Natural killer cell (primary cell): ENCODE results near the gene POU6F2. TPM values are rescaled to one million over a fixed set of nuclear protein-coding genes. Genes with fewer than 3 reads are reported as not detected.

Source experiments
- ATAC-seq, 3 donors: fragments of 150-1000 bp in 2 of 3; fragments of 200-7000 bp in 1 of 3; cut with Tn5 transposase; 1 replicate in 1 of 3; 2 replicates in 2 of 3; pipeline ENCODE4 v1.10.0; 2021; ENCODE audit warnings: mild to moderate bottlenecking in 2 of 3, moderate library complexity in 2 of 3
- DNase-seq, 2 donors: peaks; one replicate each; pipeline versions ENCODE4 v3.0.0 to v3.0.0-alpha.2; 2013 to 2021; ENCODE audit warnings: mixed read lengths in 1 of 2
- H3K27ac ChIP-seq: one replicate; pipeline ENCODE4 v1.5.1; 2013; ENCODE audit warnings: mild to moderate bottlenecking, low read length
- H3K27me3 ChIP-seq: one replicate; pipeline ENCODE4 v1.6.1; 2013; ENCODE audit warnings: low read length; ENCODE audit not compliant: control insufficient read depth, insufficient read depth
- H3K36me3 ChIP-seq: one replicate; pipeline ENCODE4 v1.6.1; 2013; ENCODE audit warnings: low read length; ENCODE audit not compliant: control insufficient read depth, insufficient read depth
- H3K4me1 ChIP-seq: one replicate; pipeline ENCODE4 v1.6.1; 2013; ENCODE audit warnings: low read length; ENCODE audit not compliant: control insufficient read depth, insufficient read depth
- H3K4me3 ChIP-seq: one replicate; pipeline ENCODE4 v1.5.1; 2013; ENCODE audit warnings: low read length
- H3K9me3 ChIP-seq: one replicate; pipeline ENCODE4 v1.6.1; 2013; ENCODE audit warnings: low read length; ENCODE audit not compliant: control insufficient read depth, insufficient read depth
- H3K27ac Mint-ChIP-seq, 2 donors: one replicate each; pipeline ENCODE4 v1.8.0; 2022; ENCODE audit warnings: mild to moderate bottlenecking in 2 of 2, mixed read lengths in 2 of 2, moderate library complexity in 1 of 2
- H3K27me3 Mint-ChIP-seq, 2 donors: one replicate each; pipeline ENCODE4 v1.8.0; 2022; ENCODE audit warnings: low read depth in 2 of 2, mixed read lengths in 2 of 2
- H3K36me3 Mint-ChIP-seq: one replicate; pipeline ENCODE4 v1.8.0; 2022; ENCODE audit warnings: mixed read lengths
- H3K4me1 Mint-ChIP-seq, 2 donors: one replicate each; pipeline ENCODE4 v1.8.0; 2022; ENCODE audit warnings: mixed read lengths in 2 of 2
- H3K4me3 Mint-ChIP-seq: one replicate; pipeline ENCODE4 v1.8.0; 2022; ENCODE audit warnings: mild to moderate bottlenecking, moderate library complexity, mixed read lengths
- H3K9me3 Mint-ChIP-seq, 2 donors: one replicate each; pipeline ENCODE4 v1.8.0; 2022; ENCODE audit warnings: mixed read lengths in 2 of 2
- CTCF ChIP-seq: fragments of 200-600 bp; IDR thresholded peaks from one replicate; pipeline ENCODE4 v1.8.0; 2022; ENCODE audit warnings: antibody characterized with exemption
- WGBS: methylation state at CpG from one replicate; pipeline ENCODE4 v1.1.7; 2013; ENCODE audit warnings: missing lambda C conversion rate; ENCODE audit not compliant: insufficient coverage; 5-methylcytosine and 5-hydroxymethylcytosine counted together
- intact Hi-C: fragments of 100-400 bp; cut with micrococcal nuclease; formaldehyde crosslinking; loops from one replicate; pipeline ENCODE4 v1.14.2; 2022
- total RNA-seq, 4 donors: library from RNA; stranded (reverse); fragments of 120-200 nt in 1 of 4; gene quantifications; one replicate each; pipeline versions ENCODE4 v1.2.3 to v1.2.4, GENCODE V29; 2013 to 2022

The POU6F2 gene
- total RNA-seq, 3 donors from 2014 or later (not counting 1 experiment from before 2014, with no cell fraction given): 0.28 to 0.29 TPM; not detected in 1

GRCh38 chr7:38964921-38965320 is 12.8 kb upstream of the POU6F2 start:
- DNase-seq (no peak), ATAC-seq (no peak)
- 100% methylated on average over 1 of the region's 1 CpG for WGBS
- Histone ChIP-seq H3K27me3 (no peaks in the 10 kb centered on the region), H3K9me3 (no peaks in the 10 kb centered on the region), H3K4me1 (no peaks in the 10 kb centered on the region), H3K4me3 (no peak overlapping the region), H3K27ac (no peak overlapping the region), H3K36me3 (no peaks in the 10 kb centered on the region)
- no peak overlapping the region for H3K27ac Mint-ChIP-seq
- peaks cover 13 to 21% of the 10 kb centered on the region in 2 donors for H3K27me3 Mint-ChIP-seq
- TF ChIP-seq CTCF: no peak
- no peak overlapping the region for H3K4me3 Mint-ChIP-seq
- H3K4me1 Mint-ChIP-seq: no peaks in the 10 kb centered on the region
- intact Hi-C loops: no loop called here
- no peaks in the 10 kb centered on the region for H3K36me3 Mint-ChIP-seq
- peaks cover 0 to 5% of the 10 kb centered on the region in 2 donors for H3K9me3 Mint-ChIP-seq

GRCh38 chr7:38973760-38974159 is 3.9 kb upstream of the POU6F2 start:
- Histone ChIP-seq H3K36me3 (no peaks in the 10 kb centered on the region), H3K27me3 (peaks cover 10% of the 10 kb centered on the region), H3K27ac (no peak overlapping the region), H3K4me3 (no peak overlapping the region), H3K4me1 (no peaks in the 10 kb centered on the region), H3K9me3 (no peaks in the 10 kb centered on the region)
- Mint-ChIP-seq H3K4me3 (no peak overlapping the region), H3K4me1 (no peaks in the 10 kb centered on the region), H3K9me3 (no peaks in the 10 kb centered on the region), H3K27ac (no peak overlapping the region), H3K27me3 (peaks cover 30 to 59% of the 10 kb centered on the region in 2 donors), H3K36me3 (no peaks in the 10 kb centered on the region)
- 71% methylated on average over 3 of the region's 4 CpGs for WGBS
- TF ChIP-seq CTCF: no peak
- intact Hi-C loops: no loop called here
- no peak for DNase-seq
- no peak for ATAC-seq

GRCh38 chr7:38975944-38976392 is 1.7 kb upstream of the POU6F2 start:
- no peaks in the 10 kb centered on the region for H3K36me3 ChIP-seq
- no peak for ATAC-seq

More at GRCh38 chr7:38975944-38976392, 1.7 kb upstream of the POU6F2 start:
- WGBS: 5% methylated on average over 38 of the region's 38 CpGs
- H3K36me3 Mint-ChIP-seq: no peaks in the 10 kb centered on the region
- peaks cover 31 to 77% of the 10 kb centered on the region in 2 donors for H3K27me3 Mint-ChIP-seq
- Histone ChIP-seq H3K27me3 (peaks cover 14% of the 10 kb centered on the region), H3K9me3 (no peaks in the 10 kb centered on the region), H3K4me1 (no peaks in the 10 kb centered on the region), H3K27ac (no peak overlapping the region), H3K4me3 (no peak overlapping the region)
- H3K4me3 Mint-ChIP-seq: no peak overlapping the region
- no peak overlapping the region for H3K27ac Mint-ChIP-seq
- intact Hi-C loops: no loop called here
- no peak for DNase-seq
- TF ChIP-seq CTCF: no peak
- no peaks in the 10 kb centered on the region for H3K4me1 Mint-ChIP-seq
- H3K9me3 Mint-ChIP-seq: no peaks in the 10 kb centered on the region
